MCF 10A (cell line): ENCODE data around the gene MRPL27. TPM values are rescaled to one million over a fixed set of nuclear protein-coding genes. Genes with fewer than 3 reads are reported as not detected.

Source experiments
- BruUV-seq: library from RNA; stranded (reverse); fragments of 400-500 nt; replicated peaks from 2 replicates; lab custom pipeline; 2021; lab: Mats Ljungman, UMichigan
- CTCF ChIA-PET: fragments of 300-600 bp; sonication (Branson Sonifier 250); formaldehyde crosslinking; extraction: SDS; loops from one replicate; lab custom pipeline; 2021; ENCODE audit warnings: antibody characterized with exemption, inconsistent platforms; lab: Yijun Ruan, JAX
- POLR2A ChIA-PET: fragments of 300-600, 350-650 bp; sonication (Branson Sonifier 250); formaldehyde crosslinking; extraction: SDS; loops from one replicate; lab custom pipeline; 2020; ENCODE audit warnings: antibody characterized with exemption, inconsistent platforms; lab: Yijun Ruan, JAX
- DNase-seq: peaks from one replicate; pipeline ENCODE4 v3.0.0-alpha.2; 2018; ENCODE audit not compliant: unreplicated experiment
- H3K27ac Mint-ChIP-seq: one replicate; pipeline ENCODE4 v1.8.0; 2022; ENCODE audit warnings: mild to moderate bottlenecking, low read depth, mixed read lengths; ENCODE audit not compliant: unreplicated experiment
- H3K27me3 Mint-ChIP-seq: one replicate; pipeline ENCODE4 v1.8.0; 2022; ENCODE audit warnings: mixed read lengths; ENCODE audit not compliant: insufficient read depth, unreplicated experiment
- H3K36me3 Mint-ChIP-seq: one replicate; pipeline ENCODE4 v1.8.0; 2022; ENCODE audit warnings: mild to moderate bottlenecking, moderate library complexity, mixed read lengths; ENCODE audit not compliant: insufficient read depth, unreplicated experiment
- H3K4me1 Mint-ChIP-seq: one replicate; pipeline ENCODE4 v1.8.0; 2022; ENCODE audit warnings: mixed read lengths; ENCODE audit not compliant: insufficient read depth, unreplicated experiment
- H3K4me3 Mint-ChIP-seq: one replicate; pipeline ENCODE4 v1.8.0; 2022; ENCODE audit warnings: mild to moderate bottlenecking, moderate library complexity, mixed read lengths; ENCODE audit not compliant: unreplicated experiment
- H3K9me3 Mint-ChIP-seq: one replicate; pipeline ENCODE4 v1.8.0; 2022; ENCODE audit warnings: mixed read lengths; ENCODE audit not compliant: unreplicated experiment
- intact Hi-C: fragments of 100-400 bp; cut with micrococcal nuclease; formaldehyde crosslinking; loops from 2 replicates; pipeline ENCODE4 v1.14.1; 2022
- total RNA-seq: library from RNA; stranded (reverse); gene quantifications from 2 replicates; pipeline ENCODE4 v1.2.3, GENCODE V29; 2022
- TF ChIP-seq, protein P1 (sequence below): fragments of 200-600 bp; IDR thresholded peaks from one replicate; pipeline ENCODE4 v1.8.0; 2022; ENCODE audit warnings: antibody characterized with exemption, mild to moderate bottlenecking; ENCODE audit not compliant: unreplicated experiment

Gene MRPL27
- total RNA-seq, 1 experiment from 2014 or later, result 71.5 TPM

GRCh38 chr17:50370052-50370451, 2.9 kb downstream of the MRPL27 start:
- ChIA-PET CTCF (interaction anchor here (0.6 to 4.0 kb wide), 6 partner anchors 8 to 191 kb away, joined by 3 to 27 read pairs (median 4); partner anchors contain the start of gene LRRC59), POLR2A (interaction anchor here (1.9 to 5.9 kb wide), 3 partner anchors 8 to 27 kb away, joined by 5 to 54 read pairs (median 30); partner anchors contain the start of gene LRRC59)
- no peak overlapping the region for H3K4me3 Mint-ChIP-seq
- TF ChIP-seq, protein P1, sequence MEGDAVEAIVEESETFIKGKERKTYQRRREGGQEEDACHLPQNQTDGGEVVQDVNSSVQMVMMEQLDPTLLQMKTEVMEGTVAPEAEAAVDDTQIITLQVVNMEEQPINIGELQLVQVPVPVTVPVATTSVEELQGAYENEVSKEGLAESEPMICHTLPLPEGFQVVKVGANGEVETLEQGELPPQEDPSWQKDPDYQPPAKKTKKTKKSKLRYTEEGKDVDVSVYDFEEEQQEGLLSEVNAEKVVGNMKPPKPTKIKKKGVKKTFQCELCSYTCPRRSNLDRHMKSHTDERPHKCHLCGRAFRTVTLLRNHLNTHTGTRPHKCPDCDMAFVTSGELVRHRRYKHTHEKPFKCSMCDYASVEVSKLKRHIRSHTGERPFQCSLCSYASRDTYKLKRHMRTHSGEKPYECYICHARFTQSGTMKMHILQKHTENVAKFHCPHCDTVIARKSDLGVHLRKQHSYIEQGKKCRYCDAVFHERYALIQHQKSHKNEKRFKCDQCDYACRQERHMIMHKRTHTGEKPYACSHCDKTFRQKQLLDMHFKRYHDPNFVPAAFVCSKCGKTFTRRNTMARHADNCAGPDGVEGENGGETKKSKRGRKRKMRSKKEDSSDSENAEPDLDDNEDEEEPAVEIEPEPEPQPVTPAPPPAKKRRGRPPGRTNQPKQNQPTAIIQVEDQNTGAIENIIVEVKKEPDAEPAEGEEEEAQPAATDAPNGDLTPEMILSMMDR, result no peak
- no peaks in the 10 kb centered on the region for H3K9me3 Mint-ChIP-seq
- H3K27ac Mint-ChIP-seq, result no peak overlapping the region
- H3K4me1 Mint-ChIP-seq, result peaks cover 12% of the 10 kb centered on the region
- no peak for DNase-seq
- H3K36me3 Mint-ChIP-seq, result peaks cover 50% of the 10 kb centered on the region
- intact Hi-C loops, result no loop called here
- BruUV-seq, result no TSS peak
- H3K27me3 Mint-ChIP-seq, result no peaks in the 10 kb centered on the region

DNA sequence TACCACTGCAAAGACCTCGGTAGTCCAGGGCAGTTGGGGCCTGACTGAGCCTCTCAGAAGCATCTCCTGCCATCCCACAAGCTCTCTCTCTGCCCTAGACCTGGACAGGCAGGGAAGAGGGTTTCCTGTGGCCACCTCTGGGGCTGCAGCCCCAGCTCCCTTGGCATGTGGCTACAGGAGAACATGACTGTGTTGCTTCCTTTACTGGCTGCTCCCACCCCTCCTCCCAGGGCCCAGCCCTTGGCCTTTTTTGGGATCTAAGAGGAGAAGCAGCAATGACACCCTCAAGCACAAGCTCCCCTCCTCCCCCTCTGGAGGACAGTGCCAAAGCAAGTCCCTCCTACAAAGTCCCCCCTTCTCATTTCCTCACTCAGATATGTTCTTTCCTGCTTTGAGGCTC, 5.6 kb downstream of the MRPL27 start:
- intact Hi-C loops, result no loop called here
- peaks cover 51% of the 10 kb centered on the region for H3K36me3 Mint-ChIP-seq
- ChIA-PET POLR2A (interaction anchor here (0.7 to 2.2 kb wide), 2 partner anchors 14 to 100 kb away, joined by 3 to 8 read pairs; no protein-coding TSS in a partner anchor), CTCF (interaction anchor here (0.7 to 1.3 kb wide), 2 partner anchors 112 to 280 kb away, joined by 3 to 4 read pairs; no protein-coding TSS in a partner anchor)
- TF ChIP-seq, protein P1, result no peak
- H3K27me3 Mint-ChIP-seq, result no peaks in the 10 kb centered on the region
- no peak overlapping the region for H3K4me3 Mint-ChIP-seq
- H3K27ac Mint-ChIP-seq, result no peak overlapping the region
- BruUV-seq, result no TSS peak
- no peak for DNase-seq
- no peaks in the 10 kb centered on the region for H3K9me3 Mint-ChIP-seq
- peaks cover 14% of the 10 kb centered on the region for H3K4me1 Mint-ChIP-seq

DNA sequence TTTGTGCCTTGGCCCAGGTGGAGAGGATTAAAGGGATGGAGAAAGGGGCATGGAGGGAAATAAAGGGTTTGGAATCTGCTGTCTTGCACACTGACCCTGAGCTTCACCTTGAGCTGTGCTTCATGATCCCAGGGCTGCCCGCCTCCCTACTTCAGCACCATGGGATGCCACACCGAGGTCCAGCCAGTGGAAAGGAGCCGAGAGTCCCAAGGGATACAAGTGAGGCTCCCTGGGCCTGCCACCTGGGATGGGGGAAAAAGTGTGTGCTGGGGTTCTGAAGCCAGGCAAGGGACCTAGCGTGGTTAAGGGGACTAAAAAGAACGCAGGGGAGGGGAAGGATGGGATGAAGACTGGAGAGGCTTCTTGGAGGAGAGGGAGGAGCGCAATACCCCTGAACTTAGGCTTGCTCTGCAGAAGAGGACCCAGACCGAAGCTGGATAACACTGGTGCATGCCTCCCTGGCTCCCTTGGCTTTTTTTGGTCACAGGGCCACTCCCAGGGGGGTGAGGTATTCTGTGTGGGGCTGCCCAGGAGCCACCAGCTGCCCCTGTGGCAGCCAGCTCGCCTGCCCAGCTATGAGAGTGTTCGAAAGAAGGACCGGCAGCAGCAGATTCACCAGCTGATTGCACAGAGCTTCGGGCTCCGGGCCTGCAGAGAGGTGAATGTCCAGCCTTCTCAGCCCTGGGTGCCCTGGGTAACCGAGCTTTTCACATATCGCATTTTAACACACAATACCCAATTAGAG, 7.2 kb downstream of the MRPL27 start:
- TF ChIP-seq, protein P1, result no peak
- peaks cover 44% of the 10 kb centered on the region for H3K36me3 Mint-ChIP-seq
- H3K4me3 Mint-ChIP-seq, result no peak overlapping the region
- peaks cover 7% of the 10 kb centered on the region for H3K4me1 Mint-ChIP-seq
- intact Hi-C loops, result no loop called here
- H3K27me3 Mint-ChIP-seq, result no peaks in the 10 kb centered on the region
- no peak for DNase-seq
- no peaks in the 10 kb centered on the region for H3K9me3 Mint-ChIP-seq
- no peak overlapping the region for H3K27ac Mint-ChIP-seq
- POLR2A ChIA-PET, result interaction anchor here (0.7 to 1.2 kb wide), 4 partner anchors 11 to 87 kb away, joined by 3 read pairs; no protein-coding TSS in a partner anchor
- no TSS peak for BruUV-seq
- CTCF ChIA-PET, result interaction anchor here (0.6 to 1.5 kb wide), 6 partner anchors 10 to 778 kb away, joined by 3 to 11 read pairs (median 3); partner anchors contain the start of gene LRRC59

GRCh38 chr17:50365165-50365564, 7.8 kb downstream of the MRPL27 start:
- POLR2A ChIA-PET, result interaction anchor here (0.6 to 1.1 kb wide), 3 partner anchors 11 to 227 kb away, joined by 3 read pairs; no protein-coding TSS in a partner anchor
- Mint-ChIP-seq H3K27me3 (no peaks in the 10 kb centered on the region), H3K4me3 (no peak overlapping the region), H3K4me1 (peaks cover 7% of the 10 kb centered on the region), H3K27ac (peak overlapping the region; percentile 64), H3K36me3 (peaks cover 39% of the 10 kb centered on the region), H3K9me3 (no peaks in the 10 kb centered on the region)
- no peak for DNase-seq
- TF ChIP-seq, protein P1, result no peak
- intact Hi-C loops, result no loop called here
- CTCF ChIA-PET, result interaction anchor here (0.6 to 1.5 kb wide), 5 partner anchors 17 to 135 kb away, joined by 3 to 11 read pairs (median 3); partner anchors contain the start of gene LRRC59
- no TSS peak for BruUV-seq
